ENCODE measurements around the gene SPOP. TPM values are rescaled to one million over a fixed set of nuclear protein-coding genes. Genes with fewer than 3 reads are reported as not detected.

The SPOP gene
- total and polyA plus RNA-seq, 2 of the 4 experiments (the other 2 are of a cell fraction), result 24.9 to 47.5 TPM

- H3K4me1 ChIP-seq (ENCODE audit: control insufficient read depth, insufficient read depth, low read length), result peaks cover 10% of the 10 kb centered on the region
- H3K56ac ChIP-seq (ENCODE audit: extremely low read depth, insufficient read depth, low read length), result no peak overlapping the region
- peaks cover 16% of the 10 kb centered on the region for H3K9me1 ChIP-seq (ENCODE audit: insufficient read depth, low read length)
- H2BK15ac ChIP-seq (ENCODE audit: low read depth, low read length), result no peak overlapping the region
- no peak overlapping the region for H3K18ac ChIP-seq (ENCODE audit: low read depth, low read length)
- intact Hi-C loops (cut with micrococcal nuclease) (loop anchor here (5.0 kb wide), 1 partner anchor 35 kb away; no protein-coding TSS in a partner anchor), dilution Hi-C loops (cut with HindIII; ENCODE audit: low sequenced_read_pairs, unreplicated experiment) (no loop called here), in situ Hi-C loops (cut with MboI; ENCODE audit: low sequenced_read_pairs) (no loop called here)
- WGBS, 2 experiments (ENCODE audit: extremely low coverage in 2 of 2, insufficient read length in 1 of 2), result no CpG with 5 or more reads among the region's 3 CpGs
- DNase-seq (no peak), ATAC-seq (ENCODE audit: low read depth) (no peak)
- H2AK5ac ChIP-seq (ENCODE audit: low read depth, low read length), result no peak overlapping the region
- no peak overlapping the region for H2AFZ ChIP-seq (replicated peaks; ENCODE audit: low read length, poor library complexity)
- no peak overlapping the region for H3K4me2 ChIP-seq (ENCODE audit: low read depth, low read length)
- H3K23ac ChIP-seq (ENCODE audit: low read depth, low read length), result no peak overlapping the region
- no peak overlapping the region for H2BK20ac ChIP-seq (ENCODE audit: low read depth, low read length)
- H3K79me1 ChIP-seq (ENCODE audit: low read depth in 1 of 2, low read length in 2 of 2), result peaks cover 0 to 1% of the 10 kb centered on the region in 2 experiments; a peak in 1 of 4 replicates
- no peak overlapping the region for H4K5ac ChIP-seq (ENCODE audit: low read depth, low read length)
- no peak overlapping the region for H4K8ac ChIP-seq (ENCODE audit: low read depth in 2 of 2, low read length in 2 of 2)
- no peaks in the 10 kb centered on the region for H3K27me3 ChIP-seq (ENCODE audit: control insufficient read depth, insufficient read depth, low read length)
- no peak overlapping the region for H2AK9ac ChIP-seq (replicated peaks; ENCODE audit: low read depth, low read length, poor library complexity)
- no peak overlapping the region for H2BK5ac ChIP-seq (ENCODE audit: low read depth, low read length, poor library complexity, severe bottlenecking)
- H3K9ac ChIP-seq (ENCODE audit: low read depth, low read length), result no peak overlapping the region
- H2BK120ac ChIP-seq (ENCODE audit: low read depth, low read length), result no peak overlapping the region
- no peak overlapping the region for H4K91ac ChIP-seq (ENCODE audit: insufficient read depth, low read depth, low read length)
- no peak overlapping the region for H3K14ac ChIP-seq (replicated peaks; ENCODE audit: low read depth, low read length)
- ChIA-PET CTCF (no interaction called here), POLR2A (ENCODE audit: unreplicated experiment) (no interaction called here)
- no peaks in the 10 kb centered on the region for H3K9me3 ChIP-seq (ENCODE audit: control insufficient read depth, insufficient read depth, low read length)
- peaks cover 7% of the 10 kb centered on the region for H3K36me3 ChIP-seq (ENCODE audit: control insufficient read depth, insufficient read depth, low read length)
- no peak overlapping the region for H3K27ac ChIP-seq (ENCODE audit: insufficient read depth, low read length)
- TF ChIP-seq MAFK (IDR thresholded peaks at IDR 0.05; ENCODE audit: low read depth, low read length) (no peak), NFE2L2 (IDR thresholded peaks at IDR 0.05; ENCODE audit: low read depth, low read length) (no peak), CEBPB (IDR thresholded peaks at IDR 0.05; ENCODE audit: low read depth, low read length) (no peak), MXI1 (IDR thresholded peaks at IDR 0.05; ENCODE audit: borderline replicate concordance, low read depth, low read length) (no peak), RFX5 (IDR thresholded peaks at IDR 0.05; ENCODE audit: low read depth, low read length) (no peak), FOS (IDR thresholded peaks at IDR 0.05; ENCODE audit: low read depth, low read length) (no peak)
- H3K4me3 ChIP-seq (ENCODE audit: insufficient read depth, low read depth, low read length), result no peak overlapping the region
- no TSS peak for BruUV-seq (replicated peaks)
- H3K4ac ChIP-seq (ENCODE audit: low read depth, low read length), result no peak overlapping the region
- peaks cover 5% of the 10 kb centered on the region for H4K20me1 ChIP-seq (ENCODE audit: insufficient read depth, low read length)
Measured at GRCh38 chr17:49592263-49592662, 85.6 kb downstream of the SPOP start.
